Liver (tissue), 9 donors: Measurements from ENCODE around the gene ZNF496. TPM values are rescaled to one million over a fixed set of nuclear protein-coding genes. Genes with fewer than 3 reads are reported as not detected.

Experiments used
- DNase-seq: peaks from one replicate; pipeline ENCODE4 v3.0.0-alpha.2; 2017; ENCODE audit warnings: low spot score
- H3K27ac ChIP-seq, 2 donors: one replicate each; pipeline ENCODE4 v1.7.0; 2013; ENCODE audit warnings: inconsistent platforms in 2 of 2, low read length in 2 of 2, control low read depth in 1 of 2, low read depth in 1 of 2, mild to moderate bottlenecking in 1 of 2
- H3K27me3 ChIP-seq, 4 donors: one replicate each; pipeline versions ENCODE4 v1.6.1 to v1.7.0; 2013; ENCODE audit warnings: low read length in 3 of 4, inconsistent platforms in 1 of 4, mild to moderate bottlenecking in 1 of 4, moderate library complexity in 1 of 4; ENCODE audit not compliant: control insufficient read depth in 4 of 4, insufficient read depth in 4 of 4
- H3K36me3 ChIP-seq, 4 donors: one replicate each; pipeline versions ENCODE4 v1.6.1 to v1.7.0; 2013; ENCODE audit warnings: low read length in 3 of 4, mild to moderate bottlenecking in 3 of 4, low read depth in 1 of 4, moderate library complexity in 1 of 4; ENCODE audit not compliant: control insufficient read depth in 4 of 4, insufficient read depth in 3 of 4
- H3K4me1 ChIP-seq, 4 donors: one replicate each; pipeline versions ENCODE4 v1.6.1 to v1.7.0; 2013; ENCODE audit warnings: low read length in 3 of 4, mild to moderate bottlenecking in 3 of 4, moderate library complexity in 1 of 4; ENCODE audit not compliant: control insufficient read depth in 4 of 4, insufficient read depth in 4 of 4
- H3K4me3 ChIP-seq, 3 donors: one replicate each; pipeline versions ENCODE4 v1.6.1 to v1.7.0; 2013; ENCODE audit warnings: low read length in 3 of 3, control low read depth in 1 of 3, low read depth in 1 of 3, mild to moderate bottlenecking in 1 of 3
- H3K9ac ChIP-seq, 2 donors: one replicate each; pipeline ENCODE4 v1.7.0; 2013; ENCODE audit warnings: low read length in 2 of 2, mild to moderate bottlenecking in 2 of 2, moderate library complexity in 2 of 2, control low read depth in 1 of 2, low read depth in 1 of 2
- H3K9me3 ChIP-seq, 4 donors: one replicate each; pipeline versions ENCODE4 v1.6.1 to v1.7.0; 2013; ENCODE audit warnings: low read length in 3 of 4; ENCODE audit not compliant: control insufficient read depth in 4 of 4
- ATF3 ChIP-seq: IDR thresholded peaks from 2 replicates; pipeline ENCODE4 v1.6.1; 2016; ENCODE audit warnings: antibody characterized with exemption
- EGR1 ChIP-seq, 2 donors: IDR thresholded peaks; 2 replicates each; pipeline ENCODE4 v1.6.1; 2016 to 2018; ENCODE audit warnings: antibody characterized with exemption in 2 of 2, low read depth in 2 of 2
- FOXA1 ChIP-seq: IDR thresholded peaks from 2 replicates; pipeline ENCODE4 v1.6.1; 2016; ENCODE audit warnings: antibody characterized with exemption
- FOXA2 ChIP-seq: IDR thresholded peaks from 2 replicates; pipeline ENCODE4 v1.6.1; 2016; ENCODE audit warnings: antibody characterized with exemption
- GABPA ChIP-seq, 2 donors: IDR thresholded peaks in 1 of 2; conservative IDR thresholded peaks in 1 of 2; 2 replicates each; pipeline ENCODE4 v1.6.1; 2016; ENCODE audit warnings: antibody characterized with exemption in 2 of 2, mild to moderate bottlenecking in 1 of 2, moderate library complexity in 1 of 2
- HNF4A ChIP-seq, 2 donors: conservative IDR thresholded peaks; 2 replicates each; pipeline ENCODE4 v1.6.1; 2016; ENCODE audit warnings: antibody characterized with exemption in 2 of 2, mild to moderate bottlenecking in 2 of 2
- HNF4G ChIP-seq: IDR thresholded peaks from 2 replicates; pipeline ENCODE4 v1.6.1; 2016; ENCODE audit warnings: antibody characterized with exemption
- JUND ChIP-seq, 2 donors: IDR thresholded peaks; 2 replicates each; pipeline ENCODE4 v1.6.1; 2016; ENCODE audit warnings: antibody characterized with exemption in 2 of 2
- NR2F2 ChIP-seq: IDR thresholded peaks from 2 replicates; pipeline ENCODE4 v1.6.1; 2016; ENCODE audit warnings: antibody characterized with exemption
- RAD21 ChIP-seq, 2 donors: IDR thresholded peaks; 2 replicates each; pipeline ENCODE4 v1.6.1; 2016; ENCODE audit warnings: antibody characterized with exemption in 2 of 2, mild to moderate bottlenecking in 2 of 2
- RXRA ChIP-seq, 2 donors: IDR thresholded peaks; 2 replicates each; pipeline ENCODE4 v1.6.1; 2017 to 2018; ENCODE audit warnings: antibody characterized with exemption in 2 of 2, mild to moderate bottlenecking in 1 of 2
- SP1 ChIP-seq: IDR thresholded peaks from 2 replicates; pipeline ENCODE4 v1.6.1; 2018; ENCODE audit warnings: antibody characterized with exemption, mild to moderate bottlenecking
- TAF1 ChIP-seq: conservative IDR thresholded peaks from 2 replicates; pipeline ENCODE4 v1.6.1; 2016; ENCODE audit warnings: antibody characterized with exemption, mild to moderate bottlenecking
- YY1 ChIP-seq: IDR thresholded peaks from 2 replicates; pipeline ENCODE4 v1.6.1; 2016; ENCODE audit warnings: antibody characterized with exemption, mild to moderate bottlenecking
- ZBTB33 ChIP-seq: IDR thresholded peaks from 2 replicates; pipeline ENCODE4 v1.6.1; 2016; ENCODE audit warnings: antibody characterized with exemption
- whole genome bisulfite sequencing: extraction: QIAGEN DNeasy Blood & Tissue Kit; methylation state at CpG from one replicate; pipeline ENCODE4 v1.1.7; 2013; 5-methylcytosine and 5-hydroxymethylcytosine counted together
- polyA plus RNA-seq, 2 donors: library from polyadenylated mRNA; stranded (reverse) in 1 of 2; unstranded in 1 of 2; fragments of 200-250 nt in 1 of 2; fragments of >200 nt in 1 of 2; fragmentation: Nextera tagmentation in 1 of 2; extraction: Ambion mirVana in 1 of 2; gene quantifications; one replicate each; pipeline versions ENCODE4 v1.2.1 to v1.2.3, GENCODE V29; 2013 to 2015
- total RNA-seq, 2 donors: library from RNA; depleted of rRNA; stranded (reverse); fragments of >200 nt; gene quantifications; one replicate each; pipeline ENCODE4 v1.2.3, GENCODE V29; 2014
- TF ChIP-seq, protein P1 (sequence below): IDR thresholded peaks from 2 replicates; pipeline ENCODE4 v1.6.1; 2016; ENCODE audit warnings: antibody characterized with exemption, mild to moderate bottlenecking
- TF ChIP-seq, protein P2 (sequence below): IDR thresholded peaks from 2 replicates; pipeline ENCODE4 v1.6.1; 2016; ENCODE audit warnings: antibody characterized with exemption
- donor health status: healthy.
- donor health status: healthy.
- donor health status: healthy.
- donor health status: healthy.
- donor health status: healthy.

Gene ZNF496
- total and polyA plus RNA-seq, 4 donors, result 0.93 to 7.5 (median 4.7) TPM

DNA sequence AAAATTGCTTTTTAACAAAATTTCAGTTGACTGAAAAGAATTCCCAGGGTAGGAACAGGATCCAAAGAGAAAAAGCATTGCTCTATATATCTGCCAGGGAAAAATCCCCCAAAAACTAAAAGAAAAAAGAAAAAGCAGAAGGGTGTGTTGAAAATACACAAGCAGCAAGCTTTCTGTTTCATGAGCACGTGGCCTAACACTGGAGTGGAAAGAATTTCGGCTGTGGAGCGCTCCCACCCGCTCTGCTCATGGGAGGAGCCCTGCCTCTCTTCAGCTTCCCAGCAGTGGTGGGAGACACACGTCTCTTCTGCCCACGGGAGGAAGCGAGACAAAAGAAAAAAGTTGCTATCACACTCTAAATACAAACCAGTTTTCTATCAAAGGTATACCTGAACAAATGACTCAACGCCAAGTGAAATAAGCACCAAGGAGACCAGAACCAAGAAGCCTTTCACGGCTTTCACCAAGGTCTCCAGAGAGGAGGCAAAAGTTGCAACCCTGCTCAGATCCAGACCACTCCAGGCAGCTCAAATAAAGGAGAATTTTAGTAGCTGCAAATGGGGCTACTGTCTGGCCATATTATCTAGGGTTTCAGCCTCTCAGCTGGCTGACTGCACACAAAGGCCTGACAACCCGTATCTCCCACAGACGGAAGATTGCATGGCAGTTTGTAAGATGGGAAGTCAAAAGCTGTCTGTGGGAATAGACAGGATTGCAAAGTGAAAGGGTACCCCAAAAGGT lies 29.5 kb upstream of the ZNF496 start (continued):
- no peak for TF ChIP-seq GABPA (IDR thresholded peaks at IDR 0.05 in 1 of 2, conservative IDR thresholded peaks at IDR 0.05 in 1 of 2)
- TF ChIP-seq, protein P1, sequence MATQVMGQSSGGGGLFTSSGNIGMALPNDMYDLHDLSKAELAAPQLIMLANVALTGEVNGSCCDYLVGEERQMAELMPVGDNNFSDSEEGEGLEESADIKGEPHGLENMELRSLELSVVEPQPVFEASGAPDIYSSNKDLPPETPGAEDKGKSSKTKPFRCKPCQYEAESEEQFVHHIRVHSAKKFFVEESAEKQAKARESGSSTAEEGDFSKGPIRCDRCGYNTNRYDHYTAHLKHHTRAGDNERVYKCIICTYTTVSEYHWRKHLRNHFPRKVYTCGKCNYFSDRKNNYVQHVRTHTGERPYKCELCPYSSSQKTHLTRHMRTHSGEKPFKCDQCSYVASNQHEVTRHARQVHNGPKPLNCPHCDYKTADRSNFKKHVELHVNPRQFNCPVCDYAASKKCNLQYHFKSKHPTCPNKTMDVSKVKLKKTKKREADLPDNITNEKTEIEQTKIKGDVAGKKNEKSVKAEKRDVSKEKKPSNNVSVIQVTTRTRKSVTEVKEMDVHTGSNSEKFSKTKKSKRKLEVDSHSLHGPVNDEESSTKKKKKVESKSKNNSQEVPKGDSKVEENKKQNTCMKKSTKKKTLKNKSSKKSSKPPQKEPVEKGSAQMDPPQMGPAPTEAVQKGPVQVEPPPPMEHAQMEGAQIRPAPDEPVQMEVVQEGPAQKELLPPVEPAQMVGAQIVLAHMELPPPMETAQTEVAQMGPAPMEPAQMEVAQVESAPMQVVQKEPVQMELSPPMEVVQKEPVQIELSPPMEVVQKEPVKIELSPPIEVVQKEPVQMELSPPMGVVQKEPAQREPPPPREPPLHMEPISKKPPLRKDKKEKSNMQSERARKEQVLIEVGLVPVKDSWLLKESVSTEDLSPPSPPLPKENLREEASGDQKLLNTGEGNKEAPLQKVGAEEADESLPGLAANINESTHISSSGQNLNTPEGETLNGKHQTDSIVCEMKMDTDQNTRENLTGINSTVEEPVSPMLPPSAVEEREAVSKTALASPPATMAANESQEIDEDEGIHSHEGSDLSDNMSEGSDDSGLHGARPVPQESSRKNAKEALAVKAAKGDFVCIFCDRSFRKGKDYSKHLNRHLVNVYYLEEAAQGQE, result no peak

GRCh38 chr1:247360116-247360898 lies 28.6 kb upstream of the ZNF496 start:
- Histone ChIP-seq H3K4me1 (no peaks in the 10 kb centered on the region), H3K27ac (peak overlapping the region; percentile 6), H3K9me3 (no peaks in the 10 kb centered on the region), H3K36me3 (no peaks in the 10 kb centered on the region), H3K9ac (no peak overlapping the region), H3K4me3 (no peak overlapping the region), H3K27me3 (peaks cover 0 to 2% (median 0%) of the 10 kb centered on the region in 4 donors)
- 66% methylated on average over 13 of the region's 13 CpGs for WGBS
- TF ChIP-seq RXRA (IDR thresholded peaks at IDR 0.05), result peak in 1 of 2 donors; percentile 11
- TF ChIP-seq, protein P2, sequence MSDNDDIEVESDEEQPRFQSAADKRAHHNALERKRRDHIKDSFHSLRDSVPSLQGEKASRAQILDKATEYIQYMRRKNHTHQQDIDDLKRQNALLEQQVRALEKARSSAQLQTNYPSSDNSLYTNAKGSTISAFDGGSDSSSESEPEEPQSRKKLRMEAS, result no peak
- no peak for DNase-seq

DNA sequence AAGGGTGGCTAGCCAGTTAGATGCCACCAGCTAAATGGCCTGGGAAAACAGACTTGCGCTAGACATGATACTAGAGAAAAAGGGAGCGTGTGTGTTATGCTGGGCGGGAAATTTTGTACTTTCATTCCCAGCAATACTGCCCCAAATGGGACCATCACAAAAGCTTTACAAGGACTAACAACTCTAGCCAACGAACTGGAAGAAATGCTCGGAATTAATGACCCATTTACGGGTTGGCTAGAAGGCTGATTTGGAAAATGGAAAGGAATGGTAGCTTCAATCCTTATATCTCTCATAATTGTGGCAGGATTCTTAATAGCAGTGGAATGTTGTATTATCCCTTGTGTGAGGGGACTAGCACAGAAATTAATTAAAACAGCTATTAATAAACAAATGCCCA lies 27.9 kb upstream of the ZNF496 start:
- no peak for TF ChIP-seq FOXA2
- TF ChIP-seq YY1, result no peak
- TF ChIP-seq, protein P1, result no peak
- no peak for TF ChIP-seq HNF4A (conservative IDR thresholded peaks at IDR 0.05)
- TF ChIP-seq RXRA (IDR thresholded peaks at IDR 0.05), result no peak
- TF ChIP-seq GABPA (IDR thresholded peaks at IDR 0.05 in 1 of 2, conservative IDR thresholded peaks at IDR 0.05 in 1 of 2), result no peak
- no peak for TF ChIP-seq NR2F2
- no peak for TF ChIP-seq FOXA1
- no peak for TF ChIP-seq RAD21 (IDR thresholded peaks at IDR 0.05)
- TF ChIP-seq HNF4G, result no peak
- no peak for TF ChIP-seq ZBTB33
- no peak for TF ChIP-seq SP1
- TF ChIP-seq ATF3, result no peak
- TF ChIP-seq EGR1 (IDR thresholded peaks at IDR 0.05; ENCODE audit: low read depth in 2 of 2), result no peak
- no peak for TF ChIP-seq JUND (IDR thresholded peaks at IDR 0.05)
- no peak for TF ChIP-seq TAF1
- TF ChIP-seq, protein P2, result no peak
- peaks cover 0 to 2% (median 0%) of the 10 kb centered on the region in 4 donors for H3K27me3 ChIP-seq
- no peak overlapping the region for H3K9ac ChIP-seq
- no peaks in the 10 kb centered on the region for H3K9me3 ChIP-seq
- DNase-seq, result no peak
- H3K4me1 ChIP-seq, result no peaks in the 10 kb centered on the region
- H3K4me3 ChIP-seq, result no peak overlapping the region
- 94% methylated on average over 6 of the region's 6 CpGs for WGBS
- H3K27ac ChIP-seq, result no peak overlapping the region
- no peaks in the 10 kb centered on the region for H3K36me3 ChIP-seq
